Stimulated activated naive B cell treated with anti-CD40 and anti-IgM and Interleukin-4, amounts not matched to agents 10 μg/mL and 1 μg/mL and 100 μg/mL, for 72 hours (primary cell): Measurements from ENCODE around the gene SLC26A8.
"Not testable (repeated sequence)": the region's sequence is repeated elsewhere in the genome, so short reads cannot be mapped to it uniquely, and the experiment has no call there.

Source experiments
- ATAC-seq, 2 donors: fragments of 150-1000 bp; cut with Tn5 transposase; replicated peaks; 2 replicates each; pipeline ENCODE4 v1.10.0; 2021; ENCODE audit warnings: moderate library complexity in 1 of 2
- DNase-seq: peaks from one replicate; pipeline ENCODE4 v3.0.0; 2021
- H3K27ac Mint-ChIP-seq: one replicate; pipeline ENCODE4 v1.8.0; 2022; ENCODE audit warnings: mild to moderate bottlenecking, mixed read lengths
- H3K27me3 Mint-ChIP-seq, 2 donors: one replicate each; pipeline ENCODE4 v1.8.0; 2022; ENCODE audit warnings: mixed read lengths in 2 of 2
- H3K36me3 Mint-ChIP-seq, 2 donors: one replicate each; pipeline ENCODE4 v1.8.0; 2022; ENCODE audit warnings: mixed read lengths in 2 of 2, mild to moderate bottlenecking in 1 of 2
- H3K4me1 Mint-ChIP-seq, 2 donors: one replicate each; pipeline ENCODE4 v1.8.0; 2022; ENCODE audit warnings: mixed read lengths in 2 of 2, mild to moderate bottlenecking in 1 of 2
- H3K4me3 Mint-ChIP-seq, 2 donors: one replicate each; pipeline ENCODE4 v1.8.0; 2022; ENCODE audit warnings: mild to moderate bottlenecking in 2 of 2, mixed read lengths in 2 of 2, moderate library complexity in 1 of 2
- H3K9me3 Mint-ChIP-seq, 2 donors: one replicate each; pipeline ENCODE4 v1.8.0; 2022; ENCODE audit warnings: mixed read lengths in 2 of 2, mild to moderate bottlenecking in 1 of 2

Gene SLC26A8

GRCh38 chr6:35919085-35919826, 105.2 kb downstream of the SLC26A8 start:
- Mint-ChIP-seq H3K9me3 (no peaks in the 10 kb centered on the region), H3K27ac (peak overlapping the region; percentile 94), H3K36me3 (peaks cover 9 to 23% of the 10 kb centered on the region in 2 donors), H3K4me3 (peak overlapping the region; percentile 94 to 98), H3K27me3 (no peaks in the 10 kb centered on the region), H3K4me1 (peaks cover 23 to 47% of the 10 kb centered on the region in 2 donors)
- DNase-seq (no peak), ATAC-seq (peak; percentile 4 to 11)

GRCh38 chr6:35916893-35917292, 107.5 kb downstream of the SLC26A8 start:
- H3K4me1 Mint-ChIP-seq = peaks cover 15 to 40% of the 10 kb centered on the region in 2 donors
- H3K27ac Mint-ChIP-seq, ATAC-seq, H3K9me3 Mint-ChIP-seq, H3K27me3 Mint-ChIP-seq, DNase-seq, H3K4me3 Mint-ChIP-seq: not testable (repeated sequence)
- peaks cover 23 to 38% of the 10 kb centered on the region in 2 donors for H3K36me3 Mint-ChIP-seq

GRCh38 chr6:35916056-35916455, 108.4 kb downstream of the SLC26A8 start:
- H3K9me3 Mint-ChIP-seq = peaks cover under 1 to 2% of the 10 kb centered on the region in 2 donors
- peaks cover 28 to 46% of the 10 kb centered on the region in 2 donors for H3K36me3 Mint-ChIP-seq
- DNase-seq (no peak), ATAC-seq (no peak)
- peaks cover 13 to 31% of the 10 kb centered on the region in 2 donors for H3K4me1 Mint-ChIP-seq
- H3K27me3 Mint-ChIP-seq = no peaks in the 10 kb centered on the region
- H3K27ac Mint-ChIP-seq = no peak overlapping the region
- H3K4me3 Mint-ChIP-seq = no peak overlapping the region

GRCh38 chr6:35914536-35914935, 109.9 kb downstream of the SLC26A8 start:
- ATAC-seq (no peak), DNase-seq (no peak)
- H3K4me1 Mint-ChIP-seq = peaks cover 9 to 25% of the 10 kb centered on the region in 2 donors
- H3K27me3 Mint-ChIP-seq = no peaks in the 10 kb centered on the region
- H3K9me3 Mint-ChIP-seq = peaks cover 5 to 8% of the 10 kb centered on the region in 2 donors
- H3K27ac Mint-ChIP-seq = no peak overlapping the region
- no peak overlapping the region for H3K4me3 Mint-ChIP-seq
- H3K36me3 Mint-ChIP-seq = peaks cover 39 to 53% of the 10 kb centered on the region in 2 donors

- H3K27ac Mint-ChIP-seq = no peak overlapping the region
- H3K9me3 Mint-ChIP-seq = peaks cover 14 to 20% of the 10 kb centered on the region in 2 donors
- no peak for DNase-seq
- peaks cover 56 to 70% of the 10 kb centered on the region in 2 donors for H3K36me3 Mint-ChIP-seq
- no peak for ATAC-seq
- H3K4me3 Mint-ChIP-seq = no peak overlapping the region
- no peaks in the 10 kb centered on the region for H3K27me3 Mint-ChIP-seq
- H3K4me1 Mint-ChIP-seq = peaks cover 4 to 10% of the 10 kb centered on the region in 2 donors
Measured at GRCh38 chr6:35911871-35912653, 112.4 kb downstream of the SLC26A8 start.

- not testable (repeated sequence) for H3K27ac Mint-ChIP-seq, ATAC-seq, DNase-seq, H3K4me3 Mint-ChIP-seq, H3K27me3 Mint-ChIP-seq
- Mint-ChIP-seq H3K36me3 (peaks cover 57 to 67% of the 10 kb centered on the region in 2 donors), H3K4me1 (peaks cover 8 to 13% of the 10 kb centered on the region in 2 donors), H3K9me3 (peaks cover 14 to 20% of the 10 kb centered on the region in 2 donors)
Measured at GRCh38 chr6:35909571-35909970, 114.9 kb downstream of the SLC26A8 start.

- Mint-ChIP-seq H3K36me3 (peaks cover 56 to 67% of the 10 kb centered on the region in 2 donors), H3K9me3 (peaks cover 14 to 20% of the 10 kb centered on the region in 2 donors), H3K4me1 (peaks cover 8 to 13% of the 10 kb centered on the region in 2 donors)
- not testable (repeated sequence) for DNase-seq, ATAC-seq, H3K27me3 Mint-ChIP-seq, H3K27ac Mint-ChIP-seq, H3K4me3 Mint-ChIP-seq
Measured at GRCh38 chr6:35908753-35909401, 115.6 kb downstream of the SLC26A8 start.

- DNase-seq (no peak), ATAC-seq (no peak)
- Mint-ChIP-seq H3K9me3 (peaks cover 14 to 20% of the 10 kb centered on the region in 2 donors), H3K4me1 (peaks cover 8 to 13% of the 10 kb centered on the region in 2 donors), H3K4me3 (no peak overlapping the region), H3K27ac (no peak overlapping the region), H3K36me3 (peaks cover 50 to 60% of the 10 kb centered on the region in 2 donors), H3K27me3 (no peaks in the 10 kb centered on the region)
Measured at GRCh38 chr6:35907750-35908149, 116.7 kb downstream of the SLC26A8 start.

GRCh38 chr6:35906499-35906846, 118.0 kb downstream of the SLC26A8 start:
- Mint-ChIP-seq H3K4me3 (no peak overlapping the region), H3K9me3 (peaks cover 14 to 20% of the 10 kb centered on the region in 2 donors), H3K36me3 (peaks cover 42 to 49% of the 10 kb centered on the region in 2 donors), H3K27me3 (no peaks in the 10 kb centered on the region), H3K4me1 (peaks cover 8 to 13% of the 10 kb centered on the region in 2 donors), H3K27ac (no peak overlapping the region)
- DNase-seq = no peak
- ATAC-seq = no peak

GRCh38 chr6:35905841-35906498, 118.5 kb downstream of the SLC26A8 start:
- Mint-ChIP-seq H3K4me1 (peaks cover 8 to 13% of the 10 kb centered on the region in 2 donors), H3K9me3 (peaks cover 12 to 17% of the 10 kb centered on the region in 2 donors), H3K36me3 (peaks cover 40 to 48% of the 10 kb centered on the region in 2 donors), H3K27ac (no peak overlapping the region), H3K4me3 (no peak overlapping the region), H3K27me3 (no peaks in the 10 kb centered on the region)
- no peak for DNase-seq
- ATAC-seq = no peak

GRCh38 chr6:35905141-35905785, 119.2 kb downstream of the SLC26A8 start:
- H3K4me1 Mint-ChIP-seq = peaks cover 11 to 13% of the 10 kb centered on the region in 2 donors
- H3K9me3 Mint-ChIP-seq = peaks cover 11 to 15% of the 10 kb centered on the region in 2 donors
- no peak overlapping the region for H3K27ac Mint-ChIP-seq
- ATAC-seq = no peak
- no peak overlapping the region for H3K4me3 Mint-ChIP-seq
- no peaks in the 10 kb centered on the region for H3K27me3 Mint-ChIP-seq
- no peak for DNase-seq
- peaks cover 35 to 46% of the 10 kb centered on the region in 2 donors for H3K36me3 Mint-ChIP-seq

- Mint-ChIP-seq H3K4me3 (no peak overlapping the region), H3K9me3 (peaks cover 7 to 14% of the 10 kb centered on the region in 2 donors), H3K27me3 (no peaks in the 10 kb centered on the region), H3K36me3 (peaks cover 29 to 42% of the 10 kb centered on the region in 2 donors), H3K4me1 (peaks cover 13% of the 10 kb centered on the region in 2 donors), H3K27ac (no peak overlapping the region)
- DNase-seq (no peak), ATAC-seq (no peak)
Measured at GRCh38 chr6:35903679-35904078, 120.8 kb downstream of the SLC26A8 start.

GRCh38 chr6:35900448-35900847, 124.0 kb downstream of the SLC26A8 start:
- ATAC-seq = no peak
- no peak for DNase-seq
- Mint-ChIP-seq H3K4me3 (no peak overlapping the region), H3K36me3 (peaks cover 28 to 41% of the 10 kb centered on the region in 2 donors), H3K27ac (no peak overlapping the region), H3K4me1 (peaks cover 9% of the 10 kb centered on the region in 2 donors), H3K27me3 (no peaks in the 10 kb centered on the region), H3K9me3 (peaks cover 4% of the 10 kb centered on the region in 2 donors)
